GM06990 (cell line): ENCODE data around the gene TSPAN3.

Source experiments
- DNase-seq: peaks from one replicate; pipeline ENCODE4 v3.0.0-alpha.2; 2011; ENCODE audit not compliant: insufficient read length; ENCODE audit errors: extremely low read depth
- H3K27me3 ChIP-seq: replicated peaks from 2 replicates; pipeline ENCODE4 v1.6.0; 2011; ENCODE audit warnings: low read length; ENCODE audit not compliant: control insufficient read depth, insufficient read depth
- H3K36me3 ChIP-seq: 2 replicates; pipeline ENCODE4 v1.5.1; 2011; ENCODE audit warnings: low read length; ENCODE audit not compliant: control insufficient read depth, insufficient read depth
- H3K4me3 ChIP-seq: replicated peaks from 2 replicates; pipeline ENCODE4 v1.5.1; 2011; ENCODE audit warnings: low read depth, mild to moderate bottlenecking, control low read depth, low read length
- TF ChIP-seq, protein P1 (sequence below): IDR thresholded peaks from 2 replicates; pipeline ENCODE4 v1.5.1; 2011; ENCODE audit warnings: low read length, control low read depth, mild to moderate bottlenecking, inconsistent platforms; ENCODE audit not compliant: insufficient read depth, poor library complexity, severe bottlenecking

Gene TSPAN3

DNA sequence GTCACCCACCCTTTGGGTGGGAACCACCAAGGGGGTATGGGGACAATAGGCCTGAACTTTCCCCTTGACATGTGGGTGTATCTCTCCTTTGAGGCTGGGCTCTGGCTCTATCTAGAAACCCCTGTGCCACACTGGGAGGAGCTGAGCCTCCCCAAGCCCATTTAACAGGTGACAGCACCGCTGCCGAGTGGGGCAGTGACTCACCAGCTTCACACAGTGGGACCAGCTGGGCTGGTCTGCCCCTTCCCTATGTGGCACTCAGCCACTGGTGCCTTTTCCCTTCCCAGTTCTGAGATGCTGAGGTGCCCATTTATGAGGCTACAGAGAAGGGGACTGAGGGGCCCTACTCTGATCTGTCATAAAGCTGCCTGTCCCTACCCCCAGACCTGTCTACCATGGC lies 70.9 kb downstream of the TSPAN3 start:
- H3K27me3 ChIP-seq = no peaks in the 10 kb centered on the region
- TF ChIP-seq, protein P1, sequence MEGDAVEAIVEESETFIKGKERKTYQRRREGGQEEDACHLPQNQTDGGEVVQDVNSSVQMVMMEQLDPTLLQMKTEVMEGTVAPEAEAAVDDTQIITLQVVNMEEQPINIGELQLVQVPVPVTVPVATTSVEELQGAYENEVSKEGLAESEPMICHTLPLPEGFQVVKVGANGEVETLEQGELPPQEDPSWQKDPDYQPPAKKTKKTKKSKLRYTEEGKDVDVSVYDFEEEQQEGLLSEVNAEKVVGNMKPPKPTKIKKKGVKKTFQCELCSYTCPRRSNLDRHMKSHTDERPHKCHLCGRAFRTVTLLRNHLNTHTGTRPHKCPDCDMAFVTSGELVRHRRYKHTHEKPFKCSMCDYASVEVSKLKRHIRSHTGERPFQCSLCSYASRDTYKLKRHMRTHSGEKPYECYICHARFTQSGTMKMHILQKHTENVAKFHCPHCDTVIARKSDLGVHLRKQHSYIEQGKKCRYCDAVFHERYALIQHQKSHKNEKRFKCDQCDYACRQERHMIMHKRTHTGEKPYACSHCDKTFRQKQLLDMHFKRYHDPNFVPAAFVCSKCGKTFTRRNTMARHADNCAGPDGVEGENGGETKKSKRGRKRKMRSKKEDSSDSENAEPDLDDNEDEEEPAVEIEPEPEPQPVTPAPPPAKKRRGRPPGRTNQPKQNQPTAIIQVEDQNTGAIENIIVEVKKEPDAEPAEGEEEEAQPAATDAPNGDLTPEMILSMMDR = no peak
- H3K4me3 ChIP-seq = no peak overlapping the region
- DNase-seq = no peak
- no peaks in the 10 kb centered on the region for H3K36me3 ChIP-seq

DNA sequence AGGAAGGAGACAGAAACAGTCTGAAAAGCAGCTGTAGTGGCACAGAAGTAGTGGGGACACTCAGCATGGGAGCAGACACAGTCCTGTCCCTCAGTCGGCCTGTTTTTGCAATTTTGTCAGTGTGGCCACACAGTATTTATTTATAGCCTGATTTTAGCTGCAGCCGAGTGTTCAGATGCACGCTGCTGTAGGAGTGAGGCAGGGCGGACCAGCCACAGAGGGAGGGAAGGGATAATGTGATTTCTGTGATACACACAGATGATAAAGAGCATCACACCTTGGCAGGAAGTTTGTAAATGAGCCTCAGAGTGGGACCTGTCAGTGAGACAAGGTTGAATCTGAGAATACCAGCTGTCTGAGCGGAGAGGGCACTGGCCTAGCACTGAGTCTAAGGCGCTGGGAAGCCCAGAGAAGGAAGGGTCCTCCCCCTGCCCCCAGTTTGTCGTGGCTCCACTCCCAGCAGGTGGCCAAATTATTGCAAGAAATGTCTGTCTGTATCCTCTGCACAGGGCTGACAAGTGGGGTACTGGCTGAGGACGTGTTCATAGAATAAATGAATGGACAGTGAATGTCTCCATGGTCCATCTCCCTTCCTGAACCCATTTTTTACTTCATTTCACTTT lies 72.1 kb downstream of the TSPAN3 start:
- Histone ChIP-seq H3K4me3 (no peak overlapping the region), H3K27me3 (no peaks in the 10 kb centered on the region), H3K36me3 (no peaks in the 10 kb centered on the region)
- no peak for DNase-seq
- TF ChIP-seq, protein P1 = no peak

DNA sequence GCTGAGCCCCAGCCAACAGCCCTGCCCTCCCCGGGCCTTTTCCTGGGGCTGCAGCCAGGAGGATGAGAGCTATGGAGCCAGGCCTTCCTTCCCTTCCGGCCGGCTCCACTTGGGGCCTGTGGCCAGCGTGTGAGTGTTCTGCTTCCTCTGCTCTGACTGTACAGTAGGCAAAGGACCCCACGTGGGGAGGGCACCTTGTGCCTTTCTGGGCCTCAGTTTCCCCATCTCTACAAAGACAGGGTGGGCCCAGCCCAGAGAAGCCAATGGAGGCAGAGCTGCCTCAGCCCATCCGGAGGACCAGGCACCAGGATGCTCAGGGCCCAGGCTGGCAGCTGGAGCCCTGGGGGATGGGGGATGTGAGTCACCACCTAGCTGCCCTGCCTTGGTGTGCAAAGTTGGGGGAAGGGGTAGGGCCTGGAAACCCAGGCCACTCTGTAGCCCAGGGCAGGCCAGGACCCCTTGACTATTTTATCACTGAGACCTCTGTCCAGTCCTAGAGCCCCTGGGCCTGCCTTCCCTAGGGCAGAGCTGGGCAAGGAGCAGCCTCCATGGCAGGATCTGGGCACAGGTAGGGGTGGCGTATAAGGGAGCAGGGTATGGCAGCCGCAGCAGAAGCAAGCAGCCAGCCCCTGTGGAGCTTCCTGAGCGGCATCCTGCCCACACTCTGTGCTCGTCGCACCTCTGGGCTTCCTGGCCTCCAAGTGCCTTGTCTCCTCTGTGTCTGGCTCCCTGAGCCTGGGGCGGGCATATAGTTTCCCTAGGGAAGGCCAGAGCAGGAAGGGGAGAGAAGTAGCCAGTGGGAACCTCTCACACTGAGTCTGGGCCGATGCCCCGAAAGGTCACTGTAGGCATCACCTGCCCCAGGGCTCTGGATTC lies 74.1 kb downstream of the TSPAN3 start:
- TF ChIP-seq, protein P1 = no peak
- DNase-seq = no peak
- Histone ChIP-seq H3K4me3 (no peak overlapping the region; the same call in 1 of the 2 replicates), H3K36me3 (no peaks in the 10 kb centered on the region), H3K27me3 (no peaks in the 10 kb centered on the region)

GRCh38 chr15:76996076-76996525 lies 74.8 kb downstream of the TSPAN3 start:
- TF ChIP-seq, protein P1 = no peak
- peak overlapping the region; percentile 65 for H3K4me3 ChIP-seq

GRCh38 chr15:76994971-76995945 lies 75.7 kb downstream of the TSPAN3 start, which contains the start of gene PSTPIP1:
TSS of gene PSTPIP1 (plus strand) at chr15:76995126. CDS start at chr15:76995574, 448 bp downstream.
- H3K27me3 ChIP-seq = no peaks in the 10 kb centered on the region
- H3K36me3 ChIP-seq = no peaks in the 10 kb centered on the region
- TF ChIP-seq, protein P1 = no peak
- peak; percentile 72 for DNase-seq
- H3K4me3 ChIP-seq = peak within 1 kb of the TSS; percentile 65

More at GRCh38 chr15:76996076-76996525, 74.8 kb downstream of the TSPAN3 start:
- no peaks in the 10 kb centered on the region for H3K27me3 ChIP-seq
- DNase-seq = no peak
- no peaks in the 10 kb centered on the region for H3K36me3 ChIP-seq
